Fibroblast of lung (primary cell): ENCODE data around the gene PPIF.

Experiments used
- CTCF ChIP-seq, 2 donors: IDR thresholded peaks in 1 of 2; conservative IDR thresholded peaks in 1 of 2; 1 replicate in 1 of 2; 2 replicates in 1 of 2; pipeline ENCODE4 v1.5.1; 2011 to 2012; ENCODE audit warnings: low read length in 2 of 2, control low read depth in 1 of 2, inconsistent platforms in 1 of 2, low read depth in 1 of 2, mild to moderate bottlenecking in 1 of 2
- EZH2 ChIP-seq: IDR thresholded peaks from 2 replicates; pipeline ENCODE4 v1.5.1; 2012; ENCODE audit warnings: low read length, control low read depth, mild to moderate bottlenecking; ENCODE audit errors: missing control alignments

- TF ChIP-seq CTCF (conservative IDR thresholded peaks at IDR 0.05 in 1 of 2, IDR thresholded peaks at IDR 0.05 in 1 of 2; ENCODE audit: low read depth in 1 of 2, low read length in 2 of 2) (no peak), EZH2 (no peak)
Measured at GRCh38 chr10:79346012-79346340, 1.3 kb upstream of the PPIF start.
